Nephron progenitor cell (in vitro differentiated cells): ENCODE results near the gene RRAD.

Source experiments
- DNase-seq: peaks from one replicate; pipeline ENCODE4 v3.0.0; 2021
- H3K27ac Mint-ChIP-seq: 2 replicates; pipeline ENCODE4 v1.8.0; 2021; ENCODE audit warnings: mild to moderate bottlenecking, moderate library complexity, mixed read lengths
- H3K27me3 Mint-ChIP-seq: 2 replicates; pipeline ENCODE4 v1.8.0; 2021; ENCODE audit warnings: mild to moderate bottlenecking, low read depth, mixed read lengths; ENCODE audit not compliant: poor library complexity
- H3K36me3 Mint-ChIP-seq: 2 replicates; pipeline ENCODE4 v1.8.0; 2021; ENCODE audit warnings: low read depth, mixed read lengths
- H3K4me1 Mint-ChIP-seq: 2 replicates; pipeline ENCODE4 v1.8.0; 2021; ENCODE audit warnings: mixed read lengths
- H3K4me3 Mint-ChIP-seq: 2 replicates; pipeline ENCODE4 v1.8.0; 2021; ENCODE audit warnings: mild to moderate bottlenecking, moderate library complexity, mixed read lengths
- H3K9me3 Mint-ChIP-seq: 2 replicates; pipeline ENCODE4 v1.8.0; 2021; ENCODE audit warnings: mild to moderate bottlenecking, moderate library complexity, mixed read lengths
- TF ChIP-seq, protein P1 (sequence below): fragments of 200-600 bp; sonication (generic); IDR thresholded peaks from 2 replicates; pipeline ENCODE4 v1.5.0; 2021; ENCODE audit warnings: antibody characterized with exemption

Gene RRAD

GRCh38 chr16:66918355-66918754 is 7.0 kb downstream of the RRAD start:
- Mint-ChIP-seq H3K4me1 (peaks cover 6% of the 10 kb centered on the region), H3K36me3 (no peaks in the 10 kb centered on the region), H3K27ac (no peak overlapping the region), H3K4me3 (no peak overlapping the region), H3K27me3 (peaks cover 79% of the 10 kb centered on the region), H3K9me3 (no peaks in the 10 kb centered on the region)
- DNase-seq = no peak
- TF ChIP-seq, protein P1, sequence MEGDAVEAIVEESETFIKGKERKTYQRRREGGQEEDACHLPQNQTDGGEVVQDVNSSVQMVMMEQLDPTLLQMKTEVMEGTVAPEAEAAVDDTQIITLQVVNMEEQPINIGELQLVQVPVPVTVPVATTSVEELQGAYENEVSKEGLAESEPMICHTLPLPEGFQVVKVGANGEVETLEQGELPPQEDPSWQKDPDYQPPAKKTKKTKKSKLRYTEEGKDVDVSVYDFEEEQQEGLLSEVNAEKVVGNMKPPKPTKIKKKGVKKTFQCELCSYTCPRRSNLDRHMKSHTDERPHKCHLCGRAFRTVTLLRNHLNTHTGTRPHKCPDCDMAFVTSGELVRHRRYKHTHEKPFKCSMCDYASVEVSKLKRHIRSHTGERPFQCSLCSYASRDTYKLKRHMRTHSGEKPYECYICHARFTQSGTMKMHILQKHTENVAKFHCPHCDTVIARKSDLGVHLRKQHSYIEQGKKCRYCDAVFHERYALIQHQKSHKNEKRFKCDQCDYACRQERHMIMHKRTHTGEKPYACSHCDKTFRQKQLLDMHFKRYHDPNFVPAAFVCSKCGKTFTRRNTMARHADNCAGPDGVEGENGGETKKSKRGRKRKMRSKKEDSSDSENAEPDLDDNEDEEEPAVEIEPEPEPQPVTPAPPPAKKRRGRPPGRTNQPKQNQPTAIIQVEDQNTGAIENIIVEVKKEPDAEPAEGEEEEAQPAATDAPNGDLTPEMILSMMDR = no peak

GRCh38 chr16:66917741-66918140 is 7.6 kb downstream of the RRAD start:
- H3K27ac Mint-ChIP-seq = no peak overlapping the region
- peaks cover 73% of the 10 kb centered on the region for H3K27me3 Mint-ChIP-seq
- H3K9me3 Mint-ChIP-seq = no peaks in the 10 kb centered on the region
- no peak for DNase-seq
- TF ChIP-seq, protein P1 = no peak
- H3K4me1 Mint-ChIP-seq = peaks cover 6% of the 10 kb centered on the region
- H3K4me3 Mint-ChIP-seq = no peak overlapping the region
- H3K36me3 Mint-ChIP-seq = no peaks in the 10 kb centered on the region

DNA sequence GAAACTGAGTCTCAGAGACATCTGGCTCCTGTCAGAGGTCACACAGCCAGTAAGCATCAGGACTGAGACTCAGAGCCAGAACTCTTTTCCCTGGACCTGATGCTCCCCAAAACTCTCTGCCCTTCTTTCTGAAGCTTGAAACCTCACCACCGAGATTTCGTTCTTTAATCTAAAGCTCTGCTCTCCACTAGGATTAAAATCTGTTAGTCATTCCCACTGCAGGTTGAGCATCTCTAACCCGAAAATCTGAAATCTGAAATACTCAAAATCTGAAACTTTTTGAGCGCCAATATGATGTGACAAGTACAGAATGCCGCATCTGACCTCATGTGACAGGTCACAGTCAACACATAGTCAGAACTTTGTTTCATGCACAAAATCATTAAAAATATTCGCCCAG is 8.8 kb downstream of the RRAD start:
- no peak overlapping the region for H3K27ac Mint-ChIP-seq
- no peaks in the 10 kb centered on the region for H3K9me3 Mint-ChIP-seq
- no peak for DNase-seq
- TF ChIP-seq, protein P1 = no peak
- H3K4me1 Mint-ChIP-seq = peaks cover 6% of the 10 kb centered on the region
- H3K36me3 Mint-ChIP-seq = no peaks in the 10 kb centered on the region
- H3K27me3 Mint-ChIP-seq = peaks cover 61% of the 10 kb centered on the region
- H3K4me3 Mint-ChIP-seq = no peak overlapping the region

DNA sequence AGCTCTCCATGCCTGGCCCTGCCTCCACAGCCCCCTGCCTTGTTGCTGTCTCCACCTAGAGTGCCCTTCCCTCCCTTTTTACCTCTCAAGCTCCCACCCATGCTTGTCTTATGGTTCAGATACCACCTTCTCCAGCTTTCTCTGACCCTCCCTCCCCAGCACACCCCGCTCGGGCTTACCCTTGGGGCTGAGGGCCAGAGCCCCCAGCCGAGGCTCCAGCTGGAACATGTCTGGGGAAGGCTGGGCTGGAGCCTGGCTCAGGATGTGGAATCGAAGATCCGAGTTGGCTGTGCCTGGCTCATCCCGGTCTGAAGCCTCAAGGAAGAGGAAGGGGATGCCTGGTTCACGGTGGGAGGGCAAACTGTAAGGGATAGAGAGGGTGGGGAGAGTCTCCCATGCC is 10.3 kb downstream of the RRAD start:
- Mint-ChIP-seq H3K9me3 (no peaks in the 10 kb centered on the region), H3K4me3 (no peak overlapping the region), H3K36me3 (no peaks in the 10 kb centered on the region), H3K27me3 (peaks cover 50% of the 10 kb centered on the region), H3K4me1 (peaks cover 6% of the 10 kb centered on the region), H3K27ac (no peak overlapping the region)
- TF ChIP-seq, protein P1 = no peak
- DNase-seq = no peak

GRCh38 chr16:66914541-66914940 is 10.8 kb downstream of the RRAD start:
- peaks cover 6% of the 10 kb centered on the region for H3K4me1 Mint-ChIP-seq
- no peaks in the 10 kb centered on the region for H3K36me3 Mint-ChIP-seq
- TF ChIP-seq, protein P1 = no peak
- peaks cover 46% of the 10 kb centered on the region for H3K27me3 Mint-ChIP-seq
- DNase-seq = no peak
- H3K4me3 Mint-ChIP-seq = no peak overlapping the region
- H3K9me3 Mint-ChIP-seq = no peaks in the 10 kb centered on the region
- H3K27ac Mint-ChIP-seq = no peak overlapping the region

GRCh38 chr16:66913711-66914110 is 11.6 kb downstream of the RRAD start:
- no peaks in the 10 kb centered on the region for H3K36me3 Mint-ChIP-seq
- H3K27me3 Mint-ChIP-seq = peaks cover 40% of the 10 kb centered on the region
- H3K27ac Mint-ChIP-seq = no peak overlapping the region
- H3K9me3 Mint-ChIP-seq = no peaks in the 10 kb centered on the region
- no peak for DNase-seq
- no peak overlapping the region for H3K4me3 Mint-ChIP-seq
- H3K4me1 Mint-ChIP-seq = no peaks in the 10 kb centered on the region
- TF ChIP-seq, protein P1 = no peak
